GM12878 (cell line): ENCODE measurements around the gene ARHGEF1. TPM values are rescaled to one million over a fixed set of nuclear protein-coding genes. Genes with fewer than 3 reads are reported as not detected.
A peak's percentile ranks its signal among the peaks of the same experiment; 100 is the strongest.

Source experiments
- ATAC-seq: fragments of 200-7000 bp; cut with Tn5 transposase; 3 replicates; pipeline ENCODE4 v1.9.1; 2020; ENCODE audit warnings: mild to moderate bottlenecking, moderate library complexity
- BruUV-seq: library from RNA; stranded (reverse); fragments of 400-500 nt; replicated peaks from 2 replicates; lab custom pipeline; 2021; lab: Mats Ljungman, UMichigan
- CTCF ChIA-PET: fragments of 300-600 bp; sonication (Branson Sonifier 250); formaldehyde crosslinking; extraction: SDS; loops from one replicate; lab custom pipeline; 2021; ENCODE audit warnings: inconsistent platforms; lab: Yijun Ruan, JAX
- POLR2A ChIA-PET: fragments of 350-600 bp; formaldehyde crosslinking; extraction: SDS; loops from one replicate; lab custom pipeline; 2021; ENCODE audit warnings: inconsistent platforms; lab: Charles Lee
- RAD21 ChIA-PET: fragments of 300-600 bp; sonication (Branson Sonifier 250); formaldehyde crosslinking; loops from one replicate; lab custom pipeline; 2023; ENCODE audit warnings: antibody characterized with exemption; ENCODE audit not compliant: unreplicated experiment; lab: Charles Lee
- SMC1A ChIA-PET: fragments of 300-600 bp; sonication (Branson Sonifier 250); formaldehyde crosslinking; loops from one replicate; lab custom pipeline; 2023; ENCODE audit not compliant: unreplicated experiment, uncharacterized antibody; lab: Charles Lee
- DNase-seq: peaks from one replicate; pipeline ENCODE4 v3.0.0-alpha.2; 2011; ENCODE audit warnings: low read depth, low spot score
- FAIRE-seq: peaks from 3 replicates; lab custom pipeline; 2011; peaks lifted over from hg19 to GRCh38; lab: Jason Lieb, UNC
- H2AFZ ChIP-seq: 2 replicates; pipeline ENCODE4 v1.6.0; 2011; ENCODE audit warnings: low read depth, low read length, control low read depth; ENCODE audit not compliant: control insufficient read depth
- H3K27ac ChIP-seq: 2 replicates; pipeline ENCODE4 v1.5.1; 2011; ENCODE audit warnings: control low read depth; ENCODE audit not compliant: control insufficient read depth, insufficient read depth
- H3K27me3 ChIP-seq, 2 experiments: replicated peaks in 1 of 2; 2 replicates each; pipeline versions ENCODE4 v1.6.0 to v1.6.1; 2011; ENCODE audit warnings: low read length in 1 of 2; ENCODE audit not compliant: control insufficient read depth in 2 of 2, insufficient read depth in 2 of 2
- H3K36me3 ChIP-seq, 2 experiments: 2 replicates each; pipeline ENCODE4 v1.5.1; 2011; ENCODE audit warnings: low read length in 1 of 2; ENCODE audit not compliant: control insufficient read depth in 2 of 2, insufficient read depth in 2 of 2
- H3K4me1 ChIP-seq: 2 replicates; pipeline ENCODE4 v1.6.1; 2011; ENCODE audit warnings: mild to moderate bottlenecking, low read length, moderate library complexity, mixed read lengths; ENCODE audit not compliant: control insufficient read depth, insufficient read depth
- H3K4me2 ChIP-seq: 2 replicates; pipeline ENCODE4 v1.6.0; 2011; ENCODE audit warnings: control low read depth; ENCODE audit not compliant: control insufficient read depth, insufficient read depth
- H3K4me3 ChIP-seq: fragments of 200-600 bp; sonication (generic); 2 replicates; pipeline ENCODE4 v1.5.1; 2016
- H3K79me2 ChIP-seq: 2 replicates; pipeline ENCODE4 v1.6.0; 2011; ENCODE audit warnings: low read length; ENCODE audit not compliant: control insufficient read depth, insufficient read depth
- H3K9ac ChIP-seq: 2 replicates; pipeline ENCODE4 v1.8.0; 2011; ENCODE audit warnings: low read length, control low read depth, mixed read lengths; ENCODE audit not compliant: control insufficient read depth, insufficient read depth
- H3K9me3 ChIP-seq: replicated peaks from 3 replicates; pipeline ENCODE4 v1.5.1; 2011; ENCODE audit warnings: mild to moderate bottlenecking, low read length; ENCODE audit not compliant: control insufficient read depth, insufficient read depth
- H4K20me1 ChIP-seq: 2 replicates; pipeline ENCODE4 v1.6.0; 2011; ENCODE audit not compliant: control insufficient read depth, insufficient read depth
- BCLAF1 ChIP-seq: fragments of 450-650 bp; IDR thresholded peaks from 2 replicates; pipeline ENCODE4 v1.6.1; 2017; ENCODE audit warnings: antibody characterized with exemption, mild to moderate bottlenecking, moderate library complexity
- MTA2 ChIP-seq: fragments of 450-650 bp; IDR thresholded peaks from 2 replicates; pipeline ENCODE4 v1.6.1; 2016; ENCODE audit warnings: low read depth, mild to moderate bottlenecking, moderate library complexity
- POLR2A ChIP-seq: IDR thresholded peaks from 2 replicates; pipeline ENCODE4 v1.6.1; 2011; ENCODE audit warnings: low read depth, mild to moderate bottlenecking, low read length
- POLR2AphosphoS2 ChIP-seq: IDR thresholded peaks from 2 replicates; pipeline ENCODE4 v1.6.1; 2011; ENCODE audit warnings: low read depth, mild to moderate bottlenecking, low read length, improper control_type of control experiment, moderate library complexity
- SUZ12 ChIP-seq: fragments of 200-600 bp; sonication (generic); IDR thresholded peaks from one replicate; pipeline ENCODE4 v1.6.1; 2018; ENCODE audit warnings: antibody characterized with exemption, mild to moderate bottlenecking; ENCODE audit not compliant: unreplicated experiment
- ZBTB40 ChIP-seq: fragments of 450-650 bp; IDR thresholded peaks from 2 replicates; pipeline ENCODE4 v1.6.1; 2016; ENCODE audit warnings: mild to moderate bottlenecking, moderate library complexity, borderline replicate concordance
- WGBS: methylation state at CpG from one replicate; pipeline ENCODE4 v1.1.6; 2016; ENCODE audit warnings: low lambda C conversion rate; ENCODE audit not compliant: insufficient replicate concordance, insufficient coverage; ENCODE audit errors: missing lambda C conversion rate; 5-methylcytosine and 5-hydroxymethylcytosine counted together
- in situ Hi-C: fragments of 300-500 bp; cut with MboI; formaldehyde crosslinking; loops from 9 replicates; pipeline ENCODE4 v1.14.3; 2018; ENCODE audit warnings: mixed read lengths
- intact Hi-C: fragments of 100-400 bp; cut with micrococcal nuclease; formaldehyde crosslinking; loops from one replicate; pipeline ENCODE4 v1.14.2; 2022; ENCODE audit not compliant: unreplicated experiment
- polyA plus RNA-seq, 11 experiments: library from polyadenylated mRNA; depleted of rRNA in 4 of 11; unstranded in 6 of 11; stranded (reverse) in 5 of 11; fragments of >200 nt; fragmentation: Nextera tagmentation in 4 of 11; fragmentation: Illumina TruSeq in 1 of 11; extraction: Ambion mirVana in 4 of 11; extraction: Trizol in 1 of 11; gene quantifications; 1 replicate in 1 of 11; 2 replicates in 10 of 11; pipeline versions ENCODE4 v1.2.1 to v1.2.3, GENCODE V29; 2011 to 2016; ENCODE audit warnings: inconsistent platforms in 2 of 11, missing spikeins in 2 of 11, low read depth in 1 of 11
- total RNA-seq, 4 experiments: library from RNA; depleted of rRNA in 3 of 4; stranded (reverse); fragments of >200 nt in 3 of 4; fragmentation: Illumina TruSeq in 1 of 4; extraction: Trizol in 1 of 4; gene quantifications; 2 replicates each; pipeline versions ENCODE4 v1.2.1 to v1.2.3, GENCODE V29; 2013 to 2021

The ARHGEF1 gene
- total and polyA plus RNA-seq, 10 of the 15 experiments (the other 5 are each of a cell fraction or from before 2014, with no cell fraction given) = 1.2 to 207 (median 53.9) TPM

GRCh38 chr19:41910992-41911888, 28.3 kb downstream of the ARHGEF1 start:
- no peak for ATAC-seq
- Histone ChIP-seq H3K4me1 (no peaks in the 10 kb centered on the region), H3K4me2 (no peak overlapping the region)

GRCh38 chr19:41911889-41912731, 29.1 kb downstream of the ARHGEF1 start:
- Histone ChIP-seq H2AFZ (no peak overlapping the region), H3K27ac (no peak overlapping the region), H3K4me2 (no peak overlapping the region), H3K79me2 (no peaks in the 10 kb centered on the region), H3K4me1 (no peaks in the 10 kb centered on the region), H3K9me3 (no peaks in the 10 kb centered on the region), H3K9ac (no peak overlapping the region), H3K27me3 (peaks cover 3 to 4% of the 10 kb centered on the region in 2 experiments; a peak in 3 of 4 replicates), H3K36me3 (peaks cover 0 to 2% of the 10 kb centered on the region in 2 experiments; a peak in 3 of 4 replicates), H4K20me1 (peaks cover 6% of the 10 kb centered on the region; the same call in 1 of the 2 replicates), H3K4me3 (no peak overlapping the region)
- intact Hi-C loops (no loop called here), in situ Hi-C loops (no loop called here)
- ATAC-seq (peak; percentile 6), DNase-seq (no peak), FAIRE-seq (no peak)
- no TSS peak for BruUV-seq
- 19% methylated on average over 29 of the region's 29 CpGs for WGBS
- ChIA-PET POLR2A (no interaction called here), CTCF (no interaction called here), RAD21 (no interaction called here), SMC1A (no interaction called here)
- TF ChIP-seq ZBTB40 (no peak), POLR2AphosphoS2 (0 out of 2 replicates have a peak, but pooled peaks have one; percentile 49), BCLAF1 (no peak), SUZ12 (peak; percentile 69)

More at GRCh38 chr19:41910992-41911888, 28.3 kb downstream of the ARHGEF1 start:
- no TSS peak for BruUV-seq
- Histone ChIP-seq H3K4me3 (no peak overlapping the region), H3K79me2 (no peaks in the 10 kb centered on the region), H2AFZ (no peak overlapping the region), H3K9ac (no peak overlapping the region)
- POLR2A ChIA-PET = no interaction called here
- 39% methylated on average over 13 of the region's 13 CpGs for WGBS
- TF ChIP-seq MTA2 = no peak
- peak; percentile 47; the same call in 1 of the 2 replicates for TF ChIP-seq POLR2A
- TF ChIP-seq, all 136 proteins: peak for 1
- Histone ChIP-seq H3K36me3 (peaks cover 0 to 4% of the 10 kb centered on the region in 2 experiments; a peak in 3 of 4 replicates), H3K27ac (no peak overlapping the region), H3K9me3 (no peaks in the 10 kb centered on the region), H3K27me3 (peaks cover 3% of the 10 kb centered on the region in 2 experiments; a peak in 3 of 4 replicates), H4K20me1 (peaks cover 6% of the 10 kb centered on the region; the same call in 1 of the 2 replicates)
- ChIA-PET CTCF (no interaction called here), SMC1A (no interaction called here), RAD21 (no interaction called here)
- intact Hi-C loops (no loop called here), in situ Hi-C loops (no loop called here)
- DNase-seq (no peak), FAIRE-seq (no peak)
